ENCODE data around the gene VMO1.

VMO1 gene

GRCh38 chr17:4808378-4808767 lies 22.2 kb upstream of the VMO1 start:
- no peak for TF ChIP-seq GATA3 (IDR thresholded peaks at IDR 0.05; ENCODE audit: low read depth, low read length)
- no peak for TF ChIP-seq GATA2 (IDR thresholded peaks at IDR 0.05; ENCODE audit: low read depth, low read length)

- TF ChIP-seq GATA2 (IDR thresholded peaks at IDR 0.05; ENCODE audit: low read depth, low read length), result no peak
- no peak for TF ChIP-seq GATA3 (IDR thresholded peaks at IDR 0.05; ENCODE audit: low read depth, low read length)
Measured at GRCh38 chr17:4807605-4808377, 21.6 kb upstream of the VMO1 start.

- TF ChIP-seq GATA2 (IDR thresholded peaks at IDR 0.05; ENCODE audit: low read depth, low read length) (no peak), GATA3 (IDR thresholded peaks at IDR 0.05; ENCODE audit: low read depth, low read length) (no peak)
Measured at GRCh38 chr17:4806777-4807604, 20.8 kb upstream of the VMO1 start, which contains the start of gene PLD2. Gene PLD2 (plus strand): TSS chr17:4807152. CDS start chr17:4807773, 621 bp downstream.

- TF ChIP-seq GATA2 (IDR thresholded peaks at IDR 0.05; ENCODE audit: low read depth, low read length), result no peak
- TF ChIP-seq GATA3 (IDR thresholded peaks at IDR 0.05; ENCODE audit: low read depth, low read length), result no peak
Measured at GRCh38 chr17:4806456-4806776, 20.3 kb upstream of the VMO1 start.

- TF ChIP-seq GATA2 (IDR thresholded peaks at IDR 0.05; ENCODE audit: low read depth, low read length) (no peak), GATA3 (IDR thresholded peaks at IDR 0.05; ENCODE audit: low read depth, low read length) (no peak)
Measured at GRCh38 chr17:4802228-4802627, 16.1 kb upstream of the VMO1 start, which contains the start of gene C17orf114. Gene C17orf114 (minus strand): TSS chr17:4802328.

- TF ChIP-seq GATA3 (IDR thresholded peaks at IDR 0.05; ENCODE audit: low read depth, low read length), result no peak
- TF ChIP-seq GATA2 (IDR thresholded peaks at IDR 0.05; ENCODE audit: low read depth, low read length), result no peak
Measured at GRCh38 chr17:4800462-4801196, 14.5 kb upstream of the VMO1 start.

GRCh38 chr17:4796552-4796920 lies 10.4 kb upstream of the VMO1 start:
- TF ChIP-seq GATA3 (IDR thresholded peaks at IDR 0.05; ENCODE audit: low read depth, low read length), result no peak
- no peak for TF ChIP-seq GATA2 (IDR thresholded peaks at IDR 0.05; ENCODE audit: low read depth, low read length)

GRCh38 chr17:4795168-4795567 lies 9.0 kb upstream of the VMO1 start:
- TF ChIP-seq GATA3 (IDR thresholded peaks at IDR 0.05; ENCODE audit: low read depth, low read length) (no peak), GATA2 (IDR thresholded peaks at IDR 0.05; ENCODE audit: low read depth, low read length) (no peak)

- no peak for TF ChIP-seq GATA2 (IDR thresholded peaks at IDR 0.05; ENCODE audit: low read depth, low read length)
- no peak for TF ChIP-seq GATA3 (IDR thresholded peaks at IDR 0.05; ENCODE audit: low read depth, low read length)
Measured at GRCh38 chr17:4790705-4791088, 4.5 kb upstream of the VMO1 start.

GRCh38 chr17:4789951-4790704 lies 4.0 kb upstream of the VMO1 start:
- TF ChIP-seq GATA2 (IDR thresholded peaks at IDR 0.05; ENCODE audit: low read depth, low read length), result no peak
- TF ChIP-seq GATA3 (IDR thresholded peaks at IDR 0.05; ENCODE audit: low read depth, low read length), result no peak

- no peak for TF ChIP-seq GATA3 (IDR thresholded peaks at IDR 0.05; ENCODE audit: low read depth, low read length)
- no peak for TF ChIP-seq GATA2 (IDR thresholded peaks at IDR 0.05; ENCODE audit: low read depth, low read length)
Measured at GRCh38 chr17:4789701-4789950, 3.5 kb upstream of the VMO1 start.

- no peak for TF ChIP-seq GATA2 (IDR thresholded peaks at IDR 0.05; ENCODE audit: low read depth, low read length)
- no peak for TF ChIP-seq GATA3 (IDR thresholded peaks at IDR 0.05; ENCODE audit: low read depth, low read length)
Measured at GRCh38 chr17:4788807-4789700, 2.9 kb upstream of the VMO1 start, which contains the start of gene GLTPD2. Gene GLTPD2 (plus strand): TSS chr17:4788964. CDS start chr17:4789012, 48 bp downstream.
